Right ventricle myocardium inferior (tissue), 1 donor: ENCODE measurements around the gene STARD6. TPM values are rescaled to one million over a fixed set of nuclear protein-coding genes. Genes with fewer than 3 reads are reported as not detected.
"Not testable (repeated sequence)": the region's sequence is repeated elsewhere in the genome, so short reads cannot be mapped to it uniquely, and the experiment has no call there.

Experiments
- ATAC-seq: fragments of 200-7000 bp; cut with Tn5 transposase; one replicate; pipeline ENCODE4 v1.9.1; 2020; ENCODE audit warnings: mild to moderate bottlenecking, moderate library complexity
- DNase-seq: peaks from one replicate; pipeline ENCODE4 v3.0.0; 2021; ENCODE audit errors: missing footprints
- intact Hi-C: fragments of 100-400 bp; cut with DNase I; formaldehyde crosslinking; loops from one replicate; pipeline ENCODE4 v1.11.0; 2022
- long read RNA-seq: library from polyadenylated mRNA; unstranded; transcript quantifications from one replicate; pipeline ENCODE4 v2.0.0, GENCODE V29; 2021
- total RNA-seq: library from RNA; stranded (reverse); fragmentation: NEBNext Ultra II Directional; extraction: Animal tissue kit (Norgen Biotek cat#: 25700); gene quantifications from one replicate; pipeline ENCODE4 v1.2.1, GENCODE V29; 2021
- donor health status: DM: no; HTN: yes; CAD: no; lungs with severe emphysema.

STARD6 gene
- not detected for total RNA-seq
- long read RNA-seq, result 0 reads

GRCh38 chr18:54357660-54358494 lies at the start of gene STARD6, which contains the start of gene C18orf54:
Gene STARD6 (minus strand): TSS chr18:54357858. CDS start chr18:54354573, 3,285 bp downstream.
Gene C18orf54 (plus strand): TSS chr18:54357906. CDS start chr18:54360573, 2,667 bp downstream.
- DNase-seq, result peak; percentile 95
- intact Hi-C loops, result no loop called here
- ATAC-seq, result peak; percentile 97

- no peak for DNase-seq
- intact Hi-C loops, result no loop called here
Measured at GRCh38 chr18:54405290-54405689, 47.6 kb upstream of the STARD6 start.

GRCh38 chr18:54396760-54397159 lies 39.1 kb upstream of the STARD6 start:
- intact Hi-C loops, result no loop called here
- DNase-seq, result no peak
- ATAC-seq, result no peak

More at GRCh38 chr18:54405290-54405689, 47.6 kb upstream of the STARD6 start:
- ATAC-seq, result no peak

- ATAC-seq (no peak), DNase-seq (no peak)
- intact Hi-C loops, result no loop called here
Measured at GRCh38 chr18:54393648-54394294, 36.1 kb upstream of the STARD6 start.

GRCh38 chr18:54392543-54393023 lies 34.9 kb upstream of the STARD6 start:
- intact Hi-C loops, result no loop called here
- ATAC-seq (no peak), DNase-seq (no peak)

- DNase-seq (no peak), ATAC-seq (no peak)
- intact Hi-C loops, result no loop called here
Measured at GRCh38 chr18:54390838-54391237, 33.2 kb upstream of the STARD6 start.

- DNase-seq (no peak), ATAC-seq (no peak)
- intact Hi-C loops, result no loop called here
Measured at GRCh38 chr18:54389143-54389505, 31.5 kb upstream of the STARD6 start.

- no peak for ATAC-seq
- intact Hi-C loops, result no loop called here
- no peak for DNase-seq
Measured at GRCh38 chr18:54388203-54389142, 30.8 kb upstream of the STARD6 start.

- DNase-seq (no peak), ATAC-seq (no peak)
- intact Hi-C loops, result no loop called here
Measured at GRCh38 chr18:54387631-54388030, 30.0 kb upstream of the STARD6 start.

- intact Hi-C loops, result not testable (repeated sequence)
Measured at GRCh38 chr18:54386800-54387495, 29.3 kb upstream of the STARD6 start.

GRCh38 chr18:54386043-54386442 lies 28.4 kb upstream of the STARD6 start:
- DNase-seq (no peak), ATAC-seq (no peak)
- intact Hi-C loops, result no loop called here

More at GRCh38 chr18:54386800-54387495, 29.3 kb upstream of the STARD6 start:
- ATAC-seq, DNase-seq: not testable (repeated sequence)

- intact Hi-C loops, result no loop called here
- no peak for DNase-seq
- ATAC-seq, result no peak
Measured at GRCh38 chr18:54382733-54383252, 25.1 kb upstream of the STARD6 start.

- no peak for DNase-seq
- intact Hi-C loops, result no loop called here
- no peak for ATAC-seq
Measured at GRCh38 chr18:54382076-54382475, 24.4 kb upstream of the STARD6 start.

GRCh38 chr18:54381640-54382039 lies 24.0 kb upstream of the STARD6 start:
- ATAC-seq (no peak), DNase-seq (no peak)
- intact Hi-C loops, result no loop called here

- DNase-seq, result no peak
- no peak for ATAC-seq
- intact Hi-C loops, result no loop called here
Measured at GRCh38 chr18:54378057-54378456, 20.4 kb upstream of the STARD6 start.

GRCh38 chr18:54360406-54360805 lies 2.7 kb upstream of the STARD6 start:
- intact Hi-C loops, result no loop called here
- DNase-seq (no peak), ATAC-seq (no peak)

GRCh38 chr18:54359233-54359632 lies 1.6 kb upstream of the STARD6 start:
- ATAC-seq (no peak), DNase-seq (no peak)
- intact Hi-C loops, result no loop called here

- no peak for DNase-seq
Measured at GRCh38 chr18:54358495-54359040, 910 bp upstream of the STARD6 start.

More at GRCh38 chr18:54358495-54359040, 910 bp upstream of the STARD6 start:
- intact Hi-C loops, result no loop called here
- ATAC-seq, result peak; percentile 27
